ENCODE results near the gene SCYGR7.

DNA sequence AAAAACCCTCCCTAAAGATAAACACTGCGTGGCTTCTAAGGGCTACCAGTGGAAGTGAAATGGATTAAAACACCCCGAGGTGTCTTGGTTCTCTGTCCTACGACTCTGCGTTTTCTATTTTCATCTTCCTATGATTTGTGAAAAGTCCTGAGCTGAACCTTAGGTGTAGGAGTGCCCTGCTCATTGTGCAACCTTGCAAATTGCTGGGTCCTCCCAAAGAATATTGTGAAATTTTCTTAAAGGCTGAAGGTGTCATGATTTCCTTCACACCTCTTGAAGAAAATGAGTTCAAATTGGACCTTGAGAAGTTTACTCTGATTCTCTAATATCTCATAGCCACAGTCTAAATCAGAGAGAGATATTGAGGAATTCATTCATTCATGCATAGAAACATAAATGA lies 8.5 kb upstream of the SCYGR7 start:
- TF ChIP-seq, protein P1, sequence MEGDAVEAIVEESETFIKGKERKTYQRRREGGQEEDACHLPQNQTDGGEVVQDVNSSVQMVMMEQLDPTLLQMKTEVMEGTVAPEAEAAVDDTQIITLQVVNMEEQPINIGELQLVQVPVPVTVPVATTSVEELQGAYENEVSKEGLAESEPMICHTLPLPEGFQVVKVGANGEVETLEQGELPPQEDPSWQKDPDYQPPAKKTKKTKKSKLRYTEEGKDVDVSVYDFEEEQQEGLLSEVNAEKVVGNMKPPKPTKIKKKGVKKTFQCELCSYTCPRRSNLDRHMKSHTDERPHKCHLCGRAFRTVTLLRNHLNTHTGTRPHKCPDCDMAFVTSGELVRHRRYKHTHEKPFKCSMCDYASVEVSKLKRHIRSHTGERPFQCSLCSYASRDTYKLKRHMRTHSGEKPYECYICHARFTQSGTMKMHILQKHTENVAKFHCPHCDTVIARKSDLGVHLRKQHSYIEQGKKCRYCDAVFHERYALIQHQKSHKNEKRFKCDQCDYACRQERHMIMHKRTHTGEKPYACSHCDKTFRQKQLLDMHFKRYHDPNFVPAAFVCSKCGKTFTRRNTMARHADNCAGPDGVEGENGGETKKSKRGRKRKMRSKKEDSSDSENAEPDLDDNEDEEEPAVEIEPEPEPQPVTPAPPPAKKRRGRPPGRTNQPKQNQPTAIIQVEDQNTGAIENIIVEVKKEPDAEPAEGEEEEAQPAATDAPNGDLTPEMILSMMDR (IDR thresholded peaks at IDR 0.05 in 8 of 11, conservative IDR thresholded peaks at IDR 0.05 in 3 of 11), result no peak
- no peak for TF ChIP-seq POLR2A (IDR thresholded peaks at IDR 0.05)

All from spleen (tissue), 7 donors.